Measurements from ENCODE around the gene SETD1A.

DNA sequence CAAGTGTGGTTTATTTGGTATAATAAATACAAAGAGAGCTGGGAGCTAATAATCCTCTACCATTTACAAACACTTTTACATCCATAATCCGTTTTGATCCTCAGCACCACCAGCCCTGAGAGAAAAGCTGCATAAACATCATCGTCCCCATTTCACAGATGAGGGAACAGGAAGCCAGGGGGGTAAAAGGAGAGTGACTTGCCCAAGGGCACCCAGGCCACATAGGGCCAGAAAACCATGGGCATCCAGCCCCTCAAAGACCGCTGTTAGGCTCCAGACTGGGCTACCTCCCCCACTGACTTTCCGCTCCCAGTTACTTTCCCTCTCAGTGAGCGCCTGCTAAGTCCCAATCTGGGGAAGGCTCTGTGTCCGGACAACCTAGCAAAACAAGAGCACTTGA, 46.2 kb downstream of the SETD1A start:
- TF ChIP-seq, protein P1, sequence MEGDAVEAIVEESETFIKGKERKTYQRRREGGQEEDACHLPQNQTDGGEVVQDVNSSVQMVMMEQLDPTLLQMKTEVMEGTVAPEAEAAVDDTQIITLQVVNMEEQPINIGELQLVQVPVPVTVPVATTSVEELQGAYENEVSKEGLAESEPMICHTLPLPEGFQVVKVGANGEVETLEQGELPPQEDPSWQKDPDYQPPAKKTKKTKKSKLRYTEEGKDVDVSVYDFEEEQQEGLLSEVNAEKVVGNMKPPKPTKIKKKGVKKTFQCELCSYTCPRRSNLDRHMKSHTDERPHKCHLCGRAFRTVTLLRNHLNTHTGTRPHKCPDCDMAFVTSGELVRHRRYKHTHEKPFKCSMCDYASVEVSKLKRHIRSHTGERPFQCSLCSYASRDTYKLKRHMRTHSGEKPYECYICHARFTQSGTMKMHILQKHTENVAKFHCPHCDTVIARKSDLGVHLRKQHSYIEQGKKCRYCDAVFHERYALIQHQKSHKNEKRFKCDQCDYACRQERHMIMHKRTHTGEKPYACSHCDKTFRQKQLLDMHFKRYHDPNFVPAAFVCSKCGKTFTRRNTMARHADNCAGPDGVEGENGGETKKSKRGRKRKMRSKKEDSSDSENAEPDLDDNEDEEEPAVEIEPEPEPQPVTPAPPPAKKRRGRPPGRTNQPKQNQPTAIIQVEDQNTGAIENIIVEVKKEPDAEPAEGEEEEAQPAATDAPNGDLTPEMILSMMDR (conservative IDR thresholded peaks at IDR 0.05) = no peak
- TF ChIP-seq ZFX (IDR thresholded peaks at IDR 0.05) = no peak
